HG02798 (cell line): ENCODE data around the gene PNLIPRP2.

ENCODE experiments used
- ATAC-seq: cut with Tn5 transposase; IDR thresholded peaks from one replicate; pipeline ENCODE4 v1.9.1; 2021; ENCODE audit warnings: mild to moderate bottlenecking; ENCODE audit not compliant: unreplicated experiment, poor library complexity

The PNLIPRP2 gene

GRCh38 chr10:116674901-116675423, 54.2 kb downstream of the PNLIPRP2 start:
- ATAC-seq = no peak

DNA sequence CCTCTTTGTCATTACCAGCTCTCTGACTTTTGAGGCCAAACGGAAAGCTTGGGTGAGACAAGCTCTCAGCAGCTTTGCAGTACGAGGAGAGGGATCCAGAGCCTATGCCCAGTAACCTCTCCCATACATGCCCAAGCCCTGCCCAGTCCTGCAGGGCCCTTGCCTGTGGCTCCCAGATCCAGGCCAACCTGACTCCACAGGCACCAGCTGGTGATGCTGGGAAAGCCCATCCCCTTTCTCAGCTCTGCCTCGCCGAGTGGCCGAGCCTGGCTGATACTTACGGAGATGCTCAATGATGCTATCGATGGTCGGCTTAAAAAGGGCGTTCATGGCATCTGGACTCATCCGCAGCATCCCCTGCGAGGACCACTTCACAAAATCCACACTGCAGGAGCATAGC, 55.4 kb downstream of the PNLIPRP2 start:
- ATAC-seq = no peak

GRCh38 chr10:116676633-116677032, 55.9 kb downstream of the PNLIPRP2 start:
- ATAC-seq = no peak

- ATAC-seq = no peak
Observed at GRCh38 chr10:116679351-116679750, 58.6 kb downstream of the PNLIPRP2 start.

- ATAC-seq = no peak
Observed at GRCh38 chr10:116683166-116683565, 62.4 kb downstream of the PNLIPRP2 start.

DNA sequence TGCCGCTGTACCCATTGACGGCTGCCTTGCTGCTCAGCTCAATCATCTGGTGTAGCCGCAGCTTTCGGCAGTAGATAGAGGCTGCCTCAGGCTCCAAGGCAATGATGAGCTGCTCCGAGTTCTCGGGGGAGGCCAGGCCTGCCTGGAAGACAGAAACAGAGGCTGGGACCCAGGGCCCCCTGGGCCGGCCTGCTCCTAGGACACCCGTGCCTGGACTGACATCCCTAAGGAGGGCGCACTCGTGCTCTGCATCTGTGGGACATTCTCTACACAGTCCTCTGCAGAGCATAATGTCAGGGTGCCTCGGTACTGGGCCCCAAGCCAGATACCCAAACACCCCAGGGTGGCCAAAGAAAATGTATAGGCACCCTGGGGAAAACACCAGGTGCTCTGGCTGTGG, 63.1 kb downstream of the PNLIPRP2 start:
- ATAC-seq = no peak

- no peak for ATAC-seq
Observed at GRCh38 chr10:116684781-116685180, 64.0 kb downstream of the PNLIPRP2 start.

DNA sequence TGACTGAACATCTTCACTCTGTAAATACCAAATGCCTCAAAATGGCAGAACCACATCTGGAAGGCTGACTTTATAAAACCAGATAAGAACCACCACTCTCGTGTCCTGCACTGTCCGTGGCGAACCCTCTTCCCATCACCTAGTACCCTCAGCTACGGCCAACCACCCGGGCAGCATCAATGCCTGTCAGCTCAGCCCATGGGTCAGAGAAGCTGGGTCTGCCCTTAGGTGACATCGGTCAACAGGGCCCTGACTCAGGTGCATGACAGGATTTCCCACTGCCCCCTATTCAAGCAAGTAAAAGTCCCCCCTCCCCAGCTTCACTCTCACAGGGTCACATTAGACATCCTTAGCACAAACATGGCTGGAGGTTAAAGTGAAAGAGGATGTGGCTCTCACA, 65.1 kb downstream of the PNLIPRP2 start:
- ATAC-seq = no peak

GRCh38 chr10:116686632-116687031, 65.9 kb downstream of the PNLIPRP2 start:
- ATAC-seq = no peak

GRCh38 chr10:116687633-116688032, 66.9 kb downstream of the PNLIPRP2 start:
- no peak for ATAC-seq

DNA sequence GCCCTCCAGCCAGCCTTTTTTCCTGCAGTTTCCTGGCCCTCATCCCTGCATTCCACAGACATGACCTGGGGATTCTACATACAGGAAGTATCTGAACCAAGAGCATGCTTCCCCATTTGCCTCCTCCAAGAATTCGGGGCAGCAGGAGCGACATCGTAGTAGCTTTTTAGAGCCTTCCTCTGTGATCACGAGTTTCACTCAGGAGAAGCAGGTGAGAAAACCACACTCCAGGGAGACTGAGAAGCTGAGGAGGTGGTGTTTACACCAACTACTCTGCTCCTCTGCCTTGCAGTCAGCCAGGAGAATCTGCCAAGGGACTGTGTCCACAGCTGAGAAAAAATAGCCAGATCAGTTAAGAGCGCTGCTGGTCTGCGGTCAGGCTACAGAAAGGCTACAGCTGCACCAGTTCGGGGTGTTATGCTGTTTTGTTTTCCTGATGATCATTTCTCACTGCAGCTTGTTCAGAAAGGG, 67.5 kb downstream of the PNLIPRP2 start:
- no peak for ATAC-seq

DNA sequence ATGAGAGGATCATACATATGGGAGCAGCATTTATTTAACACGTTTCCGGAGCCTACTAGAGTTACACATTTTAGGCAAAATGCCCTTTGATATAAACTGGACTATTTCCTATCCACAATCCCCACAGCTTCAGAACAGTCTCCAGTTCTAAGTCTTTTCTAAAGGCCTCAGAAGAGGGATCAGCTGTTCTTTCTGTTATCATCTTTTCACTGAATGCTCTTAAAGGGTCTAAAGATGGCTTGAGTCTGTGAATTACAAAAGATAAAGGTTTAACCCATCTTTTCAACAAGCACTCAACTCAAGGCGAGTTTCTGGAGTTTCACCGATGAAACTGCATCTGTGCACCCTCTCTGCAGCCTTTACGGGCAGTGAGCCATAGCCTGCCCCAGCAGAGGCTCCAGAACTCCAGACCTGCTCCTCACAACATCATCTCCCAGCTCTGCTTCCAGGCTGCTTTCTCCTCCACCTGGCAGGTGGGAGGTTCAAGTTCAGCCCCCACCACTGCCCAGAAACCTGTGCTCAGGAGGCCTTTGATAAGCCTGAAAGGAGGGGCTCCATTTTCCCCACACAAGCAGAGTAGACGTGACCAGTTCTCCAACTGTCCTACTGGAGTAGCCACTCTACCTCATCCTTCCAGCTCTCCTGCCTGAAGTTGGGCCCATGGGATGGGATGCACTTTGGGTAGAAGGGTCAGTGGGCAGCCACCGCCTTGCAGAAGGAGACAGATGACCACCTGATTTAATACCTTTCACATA, 68.2 kb downstream of the PNLIPRP2 start:
- ATAC-seq = no peak

GRCh38 chr10:116689744-116690143, 69.0 kb downstream of the PNLIPRP2 start:
- no peak for ATAC-seq

GRCh38 chr10:116690356-116691322, 69.9 kb downstream of the PNLIPRP2 start:
- no peak for ATAC-seq

GRCh38 chr10:116691635-116692034, 70.9 kb downstream of the PNLIPRP2 start:
- ATAC-seq = no peak

DNA sequence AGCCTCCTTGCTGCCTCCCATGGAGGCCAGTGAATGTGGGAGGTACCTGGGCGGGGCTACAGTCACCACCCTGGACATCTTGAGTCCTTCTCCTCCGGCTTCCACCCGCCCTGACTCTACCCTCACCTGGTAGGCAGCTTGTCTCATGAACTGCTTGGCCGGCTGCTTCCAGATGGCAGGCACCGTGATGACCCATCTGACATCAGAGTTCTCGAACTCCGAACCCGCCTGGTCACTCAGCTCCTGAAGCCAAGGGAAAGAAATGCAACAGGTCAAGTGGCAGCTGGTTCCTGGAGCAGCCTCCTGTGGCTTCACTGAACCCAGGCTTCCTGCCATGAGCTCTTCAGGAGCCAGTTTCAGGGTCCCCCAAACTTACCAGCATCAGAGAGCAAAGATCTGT, 71.5 kb downstream of the PNLIPRP2 start:
- ATAC-seq = no peak

DNA sequence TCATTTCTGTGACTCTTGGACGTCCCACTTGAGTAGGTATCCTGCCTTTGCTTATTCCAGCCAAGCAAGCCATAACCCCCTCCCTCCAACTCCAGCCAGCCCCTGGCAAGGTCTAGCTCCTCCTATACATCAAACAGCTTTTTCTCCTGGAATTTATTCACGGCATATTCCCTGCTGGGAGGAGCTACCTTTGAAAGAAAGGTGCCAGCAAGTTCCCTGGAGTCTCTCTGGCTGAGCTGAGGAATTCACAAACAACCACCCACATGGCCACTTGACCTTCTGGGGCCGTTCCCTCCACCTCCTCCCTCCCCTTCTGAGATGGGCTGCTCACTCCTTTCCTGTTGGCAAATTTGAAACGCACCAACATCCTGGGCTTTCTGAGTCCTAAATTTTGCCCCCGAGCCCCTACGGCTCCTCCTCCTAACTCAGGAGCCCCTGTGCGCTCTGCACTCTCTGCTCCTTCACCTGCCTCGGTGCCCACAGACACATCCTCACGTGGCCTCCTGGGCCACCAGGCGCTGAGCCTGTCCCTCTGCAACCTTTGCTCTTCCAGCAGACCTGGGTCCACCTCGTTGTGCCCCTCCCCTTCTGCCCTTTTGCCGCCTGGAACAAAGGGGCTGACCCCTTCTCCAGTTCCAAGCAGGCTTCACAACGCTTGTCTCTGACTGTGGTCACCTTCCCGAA, 73.6 kb downstream of the PNLIPRP2 start:
- ATAC-seq = no peak
